Tibial nerve (tissue), 4 donors: ENCODE results near the gene KCNK1. TPM values are rescaled to one million over a fixed set of nuclear protein-coding genes. Genes with fewer than 3 reads are reported as not detected.
"Not testable (repeated sequence)": the region's sequence is repeated elsewhere in the genome, so short reads cannot be mapped to it uniquely, and the experiment has no call there.

ENCODE experiments used
- DNase-seq, 2 donors: peaks; one replicate each; pipeline ENCODE4 v3.0.0-alpha.2; 2019; ENCODE audit warnings: low spot score in 2 of 2
- H3K27ac ChIP-seq, 4 donors: fragments of 200-600 bp; sonication (generic) in 3 of 4; one replicate each; pipeline ENCODE4 v1.5.1; 2017 to 2019; ENCODE audit warnings: mild to moderate bottlenecking in 1 of 4
- H3K27me3 ChIP-seq, 2 donors: fragments of 200-600 bp; sonication (generic) in 1 of 2; one replicate each; pipeline versions ENCODE4 v1.5.1 to v1.6.0; 2017 to 2019
- H3K36me3 ChIP-seq, 3 donors: fragments of 200-600 bp; sonication (generic); one replicate each; pipeline ENCODE4 v1.5.1; 2018 to 2019
- H3K4me1 ChIP-seq, 4 donors: fragments of 200-600 bp; sonication (generic) in 3 of 4; one replicate each; pipeline ENCODE4 v1.5.1; 2017 to 2019
- H3K4me3 ChIP-seq, 4 donors: fragments of 200-600 bp; sonication (generic) in 3 of 4; one replicate each; pipeline ENCODE4 v1.5.1; 2017 to 2019; ENCODE audit warnings: mild to moderate bottlenecking in 1 of 4, moderate library complexity in 1 of 4
- H3K9me3 ChIP-seq, 4 donors: fragments of 200-600 bp; sonication (generic) in 3 of 4; one replicate each; pipeline ENCODE4 v1.5.1; 2017 to 2019
- EP300 ChIP-seq, 2 donors: sonication (generic); formaldehyde crosslinking; IDR thresholded peaks; one replicate each; pipeline ENCODE4 v1.6.1; 2017; ENCODE audit warnings: antibody characterized with exemption in 2 of 2, mild to moderate bottlenecking in 1 of 2
- POLR2A ChIP-seq, 2 donors: fragments of 450-650 bp; IDR thresholded peaks; one replicate each; pipeline ENCODE4 v1.6.1; 2017; ENCODE audit warnings: antibody characterized with exemption in 2 of 2, mild to moderate bottlenecking in 2 of 2, moderate library complexity in 2 of 2
- WGBS, 2 donors: methylation state at CpG; one replicate each; pipeline ENCODE4 v1.1.5; 2018; 5-methylcytosine and 5-hydroxymethylcytosine counted together
- total RNA-seq, 4 donors: library from RNA; depleted of rRNA; stranded (reverse); fragments of >200 nt; gene quantifications; one replicate each; pipeline ENCODE4 v1.1.0, GENCODE V29; 2016
- TF ChIP-seq, protein P1 (sequence below), 5 experiments: fragments of 200-600 bp in 3 of 5; fragments of 450-650 bp in 2 of 5; sonication (generic) in 3 of 5; IDR thresholded peaks; one replicate each; pipeline ENCODE4 v1.5.1; 2016 to 2019; ENCODE audit warnings: antibody characterized with exemption in 5 of 5, mild to moderate bottlenecking in 3 of 5, moderate library complexity in 2 of 5

Gene KCNK1
- total RNA-seq, 4 donors from 2014 or later = 3.7 to 6.5 (median 4.9) TPM

DNA sequence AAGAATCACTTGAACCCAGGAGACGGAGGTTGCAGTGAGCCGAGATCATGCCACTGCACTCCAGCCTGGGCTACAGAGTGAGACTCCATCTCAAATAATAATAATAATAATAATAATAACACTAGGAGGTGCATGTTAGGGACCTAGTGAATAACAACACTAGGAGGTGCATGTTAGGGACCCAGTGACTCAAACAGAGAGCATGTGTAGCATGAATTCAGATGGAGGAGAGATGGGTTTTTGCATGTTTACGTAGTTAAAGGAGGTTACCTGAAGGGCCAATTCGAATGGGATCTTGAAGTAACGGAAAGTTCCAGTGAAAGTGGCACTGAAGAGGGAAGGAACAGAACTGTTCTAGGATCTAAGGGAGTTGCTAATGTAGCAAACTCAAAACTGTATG, 7.1 kb upstream of the KCNK1 start:
- Histone ChIP-seq H3K27me3 (peaks cover 0 to 3% of the 10 kb centered on the region in 2 donors), H3K4me3 (no peak overlapping the region), H3K27ac (no peak overlapping the region), H3K9me3 (peaks cover 0 to 19% (median 0%) of the 10 kb centered on the region in 4 donors), H3K36me3 (no peaks in the 10 kb centered on the region), H3K4me1 (no peaks in the 10 kb centered on the region)
- WGBS, 2 donors = 90 to 93% methylated on average over 5 of the region's 5 CpGs
- no peak for TF ChIP-seq POLR2A (IDR thresholded peaks at IDR 0.05)
- TF ChIP-seq EP300 (IDR thresholded peaks at IDR 0.05) = no peak
- TF ChIP-seq, protein P1, sequence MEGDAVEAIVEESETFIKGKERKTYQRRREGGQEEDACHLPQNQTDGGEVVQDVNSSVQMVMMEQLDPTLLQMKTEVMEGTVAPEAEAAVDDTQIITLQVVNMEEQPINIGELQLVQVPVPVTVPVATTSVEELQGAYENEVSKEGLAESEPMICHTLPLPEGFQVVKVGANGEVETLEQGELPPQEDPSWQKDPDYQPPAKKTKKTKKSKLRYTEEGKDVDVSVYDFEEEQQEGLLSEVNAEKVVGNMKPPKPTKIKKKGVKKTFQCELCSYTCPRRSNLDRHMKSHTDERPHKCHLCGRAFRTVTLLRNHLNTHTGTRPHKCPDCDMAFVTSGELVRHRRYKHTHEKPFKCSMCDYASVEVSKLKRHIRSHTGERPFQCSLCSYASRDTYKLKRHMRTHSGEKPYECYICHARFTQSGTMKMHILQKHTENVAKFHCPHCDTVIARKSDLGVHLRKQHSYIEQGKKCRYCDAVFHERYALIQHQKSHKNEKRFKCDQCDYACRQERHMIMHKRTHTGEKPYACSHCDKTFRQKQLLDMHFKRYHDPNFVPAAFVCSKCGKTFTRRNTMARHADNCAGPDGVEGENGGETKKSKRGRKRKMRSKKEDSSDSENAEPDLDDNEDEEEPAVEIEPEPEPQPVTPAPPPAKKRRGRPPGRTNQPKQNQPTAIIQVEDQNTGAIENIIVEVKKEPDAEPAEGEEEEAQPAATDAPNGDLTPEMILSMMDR (IDR thresholded peaks at IDR 0.05) = no peak
- DNase-seq = no peak

DNA sequence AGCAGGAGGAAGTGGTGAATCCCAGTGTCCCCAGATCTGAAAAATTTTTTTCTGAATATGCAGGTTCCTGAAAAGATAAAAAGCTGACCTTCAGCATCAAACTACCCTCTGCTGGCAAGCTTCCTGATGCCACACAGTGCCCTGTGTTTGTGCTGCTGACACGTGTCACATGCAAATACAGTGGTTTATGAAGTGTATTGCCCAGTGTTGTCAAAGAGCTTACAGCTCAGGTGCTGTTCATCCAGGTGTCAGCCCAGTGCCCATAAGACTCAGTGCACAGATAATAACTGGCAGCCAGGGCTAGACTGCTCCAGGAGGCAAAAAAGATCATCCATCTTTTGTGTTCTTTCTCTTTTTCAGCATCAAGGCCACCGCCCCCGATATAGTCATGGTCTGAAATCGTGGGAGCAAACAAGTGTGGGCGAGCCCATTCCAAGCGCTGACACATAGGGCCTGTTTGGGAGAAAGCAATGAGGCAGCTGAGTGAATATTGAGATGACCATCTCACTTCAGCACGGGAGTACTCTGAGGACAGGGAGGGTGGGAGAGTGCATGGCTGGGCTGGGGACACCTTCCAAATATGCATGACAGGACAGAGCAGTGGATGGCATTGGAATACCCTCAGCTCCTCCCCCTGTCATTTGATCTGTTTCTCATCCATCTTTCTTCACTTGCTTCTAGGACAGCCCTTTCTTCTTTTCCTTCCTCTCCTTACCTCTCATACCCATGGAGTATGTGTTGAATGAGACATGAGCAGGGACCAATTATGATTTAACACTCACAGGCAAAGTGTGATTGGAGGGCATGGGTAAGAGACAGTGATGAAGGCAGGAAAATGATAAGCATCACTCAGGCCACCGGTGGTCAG, 6.4 kb upstream of the KCNK1 start:
- H3K4me1 ChIP-seq = no peaks in the 10 kb centered on the region
- TF ChIP-seq, protein P1 (IDR thresholded peaks at IDR 0.05) = no peak
- no peak for TF ChIP-seq EP300 (IDR thresholded peaks at IDR 0.05)
- no peaks in the 10 kb centered on the region for H3K36me3 ChIP-seq
- WGBS, 2 donors = 69 to 80% methylated on average over 8 of the region's 8 CpGs
- H3K27me3 ChIP-seq = peaks cover 0 to 5% of the 10 kb centered on the region in 2 donors
- H3K9me3 ChIP-seq = peaks cover 0 to 19% (median 0%) of the 10 kb centered on the region in 4 donors
- DNase-seq = no peak
- H3K27ac ChIP-seq = no peak overlapping the region
- H3K4me3 ChIP-seq = no peak overlapping the region

DNA sequence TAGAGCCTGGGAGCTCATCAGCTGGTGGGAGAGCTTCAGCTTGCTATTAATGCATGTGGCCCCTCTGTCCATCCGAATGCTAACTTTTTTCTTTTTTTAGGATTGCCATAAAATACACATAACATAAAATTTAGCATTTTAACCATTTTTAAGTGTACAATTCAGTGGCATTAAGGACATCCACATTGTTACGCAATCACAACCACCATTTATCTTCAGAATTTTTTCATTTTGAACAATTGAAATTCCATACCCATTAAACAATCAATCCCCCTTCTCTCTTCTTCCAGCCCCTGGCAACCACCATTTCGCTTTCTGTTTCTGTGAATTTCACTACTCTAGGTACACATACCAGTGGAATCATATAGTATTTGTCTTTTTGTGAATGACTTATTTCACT, 4.9 kb upstream of the KCNK1 start:
- TF ChIP-seq, protein P1 (IDR thresholded peaks at IDR 0.05) = no peak
- TF ChIP-seq POLR2A (IDR thresholded peaks at IDR 0.05) = no peak
- TF ChIP-seq EP300 (IDR thresholded peaks at IDR 0.05) = no peak
- H3K27me3 ChIP-seq = peaks cover 0 to 15% of the 10 kb centered on the region in 2 donors
- no peak overlapping the region for H3K27ac ChIP-seq
- no peak for DNase-seq
- H3K36me3 ChIP-seq = no peaks in the 10 kb centered on the region
- peaks cover 0 to 6% (median 0%) of the 10 kb centered on the region in 4 donors for H3K4me1 ChIP-seq
- WGBS, 2 donors = 88 to 89% methylated on average over 3 of the region's 3 CpGs
- no peak overlapping the region for H3K4me3 ChIP-seq
- peaks cover 0 to 11% (median 0%) of the 10 kb centered on the region in 4 donors for H3K9me3 ChIP-seq

DNA sequence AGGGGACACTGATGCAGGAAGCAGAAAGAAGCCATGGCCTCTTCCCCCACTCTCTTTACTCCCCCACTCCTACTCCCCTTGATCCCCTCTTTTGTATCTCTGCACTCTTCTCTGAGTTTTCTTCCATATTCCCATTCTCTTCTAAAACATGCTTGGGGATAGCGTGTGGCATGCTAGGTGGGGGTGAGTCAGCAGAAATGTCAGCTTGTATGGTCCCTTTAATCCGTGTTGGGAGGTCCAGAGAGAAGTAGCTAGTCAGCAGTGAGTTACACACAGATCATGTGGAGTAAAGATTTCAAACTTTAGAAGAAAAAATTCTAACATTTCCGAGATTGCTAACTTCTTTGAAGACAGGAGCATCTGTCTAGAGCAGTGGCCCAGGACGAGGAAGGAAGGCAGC, 4.0 kb upstream of the KCNK1 start:
- no peak for DNase-seq
- Histone ChIP-seq H3K27me3 (peaks cover 0 to 24% of the 10 kb centered on the region in 2 donors), H3K4me1 (peaks cover 0 to 14% (median 0%) of the 10 kb centered on the region in 4 donors), H3K36me3 (no peaks in the 10 kb centered on the region), H3K9me3 (peaks cover 0 to 2% (median 0%) of the 10 kb centered on the region in 4 donors), H3K4me3 (no peak overlapping the region), H3K27ac (no peak overlapping the region)
- WGBS, 2 donors = 74 to 78% methylated on average over 4 of the region's 4 CpGs
- TF ChIP-seq EP300 (IDR thresholded peaks at IDR 0.05) = no peak
- TF ChIP-seq, protein P1 (IDR thresholded peaks at IDR 0.05) = no peak
- no peak for TF ChIP-seq POLR2A (IDR thresholded peaks at IDR 0.05)

DNA sequence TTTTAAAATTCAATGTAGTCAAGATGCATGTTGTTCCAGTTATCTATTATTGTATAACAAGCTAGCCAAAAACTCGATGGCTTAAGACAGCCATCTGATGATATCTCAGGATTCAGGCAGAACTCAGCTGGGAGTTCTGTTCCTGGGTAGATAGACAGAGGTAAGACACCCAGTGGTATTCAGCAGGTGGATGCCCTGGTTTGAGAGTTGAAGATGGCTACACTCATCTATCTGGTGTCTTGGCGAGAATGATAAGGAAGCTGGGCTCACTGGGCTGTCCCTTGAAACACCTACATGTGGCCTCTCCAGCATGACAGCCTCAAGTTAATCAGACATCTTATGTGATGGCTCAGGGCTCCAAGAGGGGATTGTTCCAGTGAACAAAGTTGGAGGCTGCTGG, 3.3 kb upstream of the KCNK1 start:
- H3K9me3 ChIP-seq = no peaks in the 10 kb centered on the region
- DNase-seq = no peak
- TF ChIP-seq, protein P1 (IDR thresholded peaks at IDR 0.05) = no peak
- TF ChIP-seq EP300 (IDR thresholded peaks at IDR 0.05) = no peak
- TF ChIP-seq POLR2A (IDR thresholded peaks at IDR 0.05) = no peak
- H3K4me3 ChIP-seq = no peak overlapping the region
- H3K27me3 ChIP-seq = peaks cover 0 to 31% of the 10 kb centered on the region in 2 donors
- no peaks in the 10 kb centered on the region for H3K36me3 ChIP-seq
- no peak overlapping the region for H3K27ac ChIP-seq
- WGBS, 2 donors = 85 to 95% methylated on average over 2 of the region's 2 CpGs
- H3K4me1 ChIP-seq = peaks cover 0 to 17% (median 0%) of the 10 kb centered on the region in 4 donors

DNA sequence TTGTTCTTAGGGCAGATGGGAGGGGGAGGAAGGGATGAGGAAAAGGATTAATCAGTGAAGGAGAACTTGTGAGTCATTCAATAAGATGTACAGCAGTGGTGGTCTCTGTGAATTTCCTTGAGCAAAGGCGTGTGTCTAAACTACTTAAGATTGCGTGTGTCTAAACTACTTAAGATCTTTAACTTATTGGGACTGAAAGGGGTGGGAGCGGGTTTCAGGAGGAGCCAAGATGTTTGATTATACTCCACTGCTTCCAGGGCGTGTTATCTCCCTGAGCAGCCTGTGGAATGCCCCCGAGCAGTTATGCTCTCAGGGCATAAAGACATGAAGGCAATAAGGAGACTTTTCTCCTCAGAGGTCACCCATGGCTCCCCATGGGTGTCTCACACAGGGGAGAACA, 2.5 kb upstream of the KCNK1 start:
- H3K27ac ChIP-seq, H3K9me3 ChIP-seq, H3K36me3 ChIP-seq, DNase-seq, H3K4me3 ChIP-seq: not testable (repeated sequence)
- H3K27me3 ChIP-seq = peaks cover 0 to 34% of the 10 kb centered on the region in 2 donors
- H3K4me1 ChIP-seq = peaks cover 0 to 17% (median 0%) of the 10 kb centered on the region in 4 donors
- 46 to 60% methylated on average over 5 of the region's 5 CpGs for WGBS, 2 donors
